GM18499 (cell line): Measurements from ENCODE around the gene SDSL.

Experiments
- ATAC-seq: cut with Tn5 transposase; IDR thresholded peaks from one replicate; pipeline ENCODE4 v1.9.1; 2021; ENCODE audit warnings: moderate number of reproducible peaks; ENCODE audit not compliant: insufficient read depth, unreplicated experiment

Gene SDSL

GRCh38 chr12:113422030-113422885 is at the start of gene SDSL:
SDSL (plus strand) TSS chr12:113422380; CDS start chr12:113427983, 5,603 bp downstream.
- ATAC-seq = peak; percentile 80

GRCh38 chr12:113373440-113373839 is 48.7 kb upstream of the SDSL start:
- ATAC-seq = no peak

- ATAC-seq = no peak
Measured at GRCh38 chr12:113373969-113374368, 48.2 kb upstream of the SDSL start.

- no peak for ATAC-seq
Measured at GRCh38 chr12:113374823-113375428, 47.3 kb upstream of the SDSL start.

- no peak for ATAC-seq
Measured at GRCh38 chr12:113378291-113378690, 43.9 kb upstream of the SDSL start.

- no peak for ATAC-seq
Measured at GRCh38 chr12:113381220-113381619, 41.0 kb upstream of the SDSL start.

GRCh38 chr12:113382206-113382605 is 40.0 kb upstream of the SDSL start:
- no peak for ATAC-seq

- ATAC-seq = no peak
Measured at GRCh38 chr12:113384778-113385177, 37.4 kb upstream of the SDSL start.

- ATAC-seq = no peak
Measured at GRCh38 chr12:113385282-113385882, 36.8 kb upstream of the SDSL start.

GRCh38 chr12:113386866-113387566 is 35.2 kb upstream of the SDSL start:
- no peak for ATAC-seq

- no peak for ATAC-seq
Measured at GRCh38 chr12:113387631-113388030, 34.5 kb upstream of the SDSL start.

GRCh38 chr12:113388351-113388750 is 33.8 kb upstream of the SDSL start:
- ATAC-seq = no peak

GRCh38 chr12:113390064-113391043 is 31.8 kb upstream of the SDSL start:
- ATAC-seq = no peak

GRCh38 chr12:113391145-113391544 is 31.0 kb upstream of the SDSL start:
- ATAC-seq = no peak

GRCh38 chr12:113391650-113392337 is 30.4 kb upstream of the SDSL start:
- no peak for ATAC-seq

- no peak for ATAC-seq
Measured at GRCh38 chr12:113392520-113392919, 29.7 kb upstream of the SDSL start.

- no peak for ATAC-seq
Measured at GRCh38 chr12:113392988-113393579, 29.1 kb upstream of the SDSL start.

GRCh38 chr12:113393749-113394148 is 28.4 kb upstream of the SDSL start:
- no peak for ATAC-seq

GRCh38 chr12:113395119-113395518 is 27.1 kb upstream of the SDSL start:
- no peak for ATAC-seq
